ENCODE data around the gene EFNA4. TPM values are rescaled to one million over a fixed set of nuclear protein-coding genes. Genes with fewer than 3 reads are reported as not detected.

Gene EFNA4
- total and polyA plus RNA-seq, 2 of the 8 experiments (the other 6 are each of a cell fraction or from before 2014, with no cell fraction given), result 21.9 to 23.9 TPM

GRCh38 chr1:155052439-155053395, 10.8 kb upstream of the EFNA4 start:
- WGBS, 2 experiments (ENCODE audit: extremely low coverage in 1 of 2, insufficient coverage in 1 of 2, insufficient read length in 1 of 2, insufficient replicate concordance in 2 of 2, low coverage in 1 of 2, low lambda C conversion rate in 2 of 2, missing lambda C conversion rate in 1 of 2), result 76% methylated on average over 12 of the region's 12 CpGs; no CpG with 5 or more reads in 1 of the 2 experiments
- no peak overlapping the region for H2BK5ac ChIP-seq (ENCODE audit: low read depth, low read length)
- DNase-seq (ENCODE audit: low read depth in 1 of 2, low spot score in 2 of 2) (no peak), FAIRE-seq (no peak)
- H3K4me3 ChIP-seq (ENCODE audit: extremely low read depth in 1 of 4, insufficient read depth in 2 of 4, low read depth in 3 of 4, low read length in 4 of 4), result peak overlapping the region; percentile 32 to 76 (median 55); a peak in 5 of 8 replicates
- H3K9ac ChIP-seq (replicated peaks in 1 of 4; ENCODE audit: extremely low read depth in 1 of 4, low read depth in 3 of 4, low read length in 3 of 4), result no peak overlapping the region
- H2AFZ ChIP-seq (ENCODE audit: low read length), result no peak overlapping the region
- no peak overlapping the region for H2AK5ac ChIP-seq (ENCODE audit: low read depth, low read length)
- H3K14ac ChIP-seq (ENCODE audit: insufficient read length), result no peak overlapping the region
- POLR2A ChIA-PET (ENCODE audit: partially characterized antibody), result interaction anchor here (0.9 to 2.6 kb wide), 7 partner anchors 8 to 97 kb away, joined by 3 to 7 read pairs (median 3); partner anchors contain the start of genes PBXIP1 and PYGO2
- H3K18ac ChIP-seq (ENCODE audit: extremely low read depth, low read length), result no peak overlapping the region
- no peak overlapping the region for H3K4ac ChIP-seq (replicated peaks; ENCODE audit: insufficient read length, low read depth, low read length)
- H3K23me2 ChIP-seq (ENCODE audit: low read depth, low read length), result peaks cover 16% of the 10 kb centered on the region
- no peak overlapping the region for H4K5ac ChIP-seq (ENCODE audit: insufficient read length, low read depth, low read length)
- no peak overlapping the region for H2BK120ac ChIP-seq (replicated peaks; ENCODE audit: low read depth, low read length)
- no peaks in the 10 kb centered on the region for H3K9me3 ChIP-seq (ENCODE audit: insufficient read depth in 2 of 2, low read depth in 1 of 2, low read length in 1 of 2)
- no peak overlapping the region for H4K8ac ChIP-seq (ENCODE audit: extremely low read depth, insufficient read depth, low read length)
- TF ChIP-seq, protein P1, sequence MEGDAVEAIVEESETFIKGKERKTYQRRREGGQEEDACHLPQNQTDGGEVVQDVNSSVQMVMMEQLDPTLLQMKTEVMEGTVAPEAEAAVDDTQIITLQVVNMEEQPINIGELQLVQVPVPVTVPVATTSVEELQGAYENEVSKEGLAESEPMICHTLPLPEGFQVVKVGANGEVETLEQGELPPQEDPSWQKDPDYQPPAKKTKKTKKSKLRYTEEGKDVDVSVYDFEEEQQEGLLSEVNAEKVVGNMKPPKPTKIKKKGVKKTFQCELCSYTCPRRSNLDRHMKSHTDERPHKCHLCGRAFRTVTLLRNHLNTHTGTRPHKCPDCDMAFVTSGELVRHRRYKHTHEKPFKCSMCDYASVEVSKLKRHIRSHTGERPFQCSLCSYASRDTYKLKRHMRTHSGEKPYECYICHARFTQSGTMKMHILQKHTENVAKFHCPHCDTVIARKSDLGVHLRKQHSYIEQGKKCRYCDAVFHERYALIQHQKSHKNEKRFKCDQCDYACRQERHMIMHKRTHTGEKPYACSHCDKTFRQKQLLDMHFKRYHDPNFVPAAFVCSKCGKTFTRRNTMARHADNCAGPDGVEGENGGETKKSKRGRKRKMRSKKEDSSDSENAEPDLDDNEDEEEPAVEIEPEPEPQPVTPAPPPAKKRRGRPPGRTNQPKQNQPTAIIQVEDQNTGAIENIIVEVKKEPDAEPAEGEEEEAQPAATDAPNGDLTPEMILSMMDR (IDR thresholded peaks at IDR 0.05; ENCODE audit: control extremely low read depth in 1 of 3, insufficient read depth in 1 of 3, low read depth in 1 of 3, low read length in 3 of 3), result peak in 2 of 3 experiments; percentile 44 to 49; a peak in 3 of 4 replicates
- TF ChIP-seq CHD1 (IDR thresholded peaks at IDR 0.05; ENCODE audit: low read depth, low read length) (no peak), RAD21 (IDR thresholded peaks at IDR 0.05 in 1 of 2, conservative IDR thresholded peaks at IDR 0.05 in 1 of 2; ENCODE audit: low read depth in 2 of 2, low read length in 2 of 2) (peak in 1 of 2 experiments; percentile 15; a peak in 1 of 4 replicates)
- H3K27me3 ChIP-seq (replicated peaks in 1 of 4; ENCODE audit: control insufficient read depth in 3 of 4, extremely low read depth in 1 of 4, insufficient read depth in 3 of 4, low read length in 3 of 4), result peaks cover 0 to 18% (median 12%) of the 10 kb centered on the region in 4 experiments; a peak in 5 of 7 replicates
- no peak overlapping the region for H2BK20ac ChIP-seq (ENCODE audit: low read length)
- peak overlapping the region; percentile 42 to 96; a peak in 3 of 4 replicates for H3K4me2 ChIP-seq (ENCODE audit: insufficient read depth in 1 of 2, low read depth in 2 of 2, low read length in 2 of 2)
- no peak overlapping the region for H2BK15ac ChIP-seq (ENCODE audit: low read length)
- no peak overlapping the region for H2BK12ac ChIP-seq (ENCODE audit: low read depth, low read length)
- no peak overlapping the region for H3K27ac ChIP-seq (ENCODE audit: low read depth, low read length)
- H4K91ac ChIP-seq (replicated peaks; ENCODE audit: insufficient read length, low read length), result no peak overlapping the region
- H3K4me1 ChIP-seq (replicated peaks in 1 of 4; ENCODE audit: control insufficient read depth in 3 of 4, insufficient read depth in 4 of 4, low read length in 3 of 4), result peaks cover 4 to 24% (median 10%) of the 10 kb centered on the region in 4 experiments; a peak in 6 of 7 replicates
- H4K20me1 ChIP-seq (replicated peaks in 1 of 2; ENCODE audit: control insufficient read depth in 1 of 2, insufficient read depth in 2 of 2, low read length in 2 of 2), result peaks cover 2 to 7% of the 10 kb centered on the region in 2 experiments
- CTCF ChIA-PET (ENCODE audit: partially characterized antibody), result interaction anchor here (0.9 to 33.9 kb wide), 10 partner anchors 0 to 140 kb away, joined by 3 to 907 read pairs (median 9); partner anchors contain the start of genes ADAM15, EFNA3, EFNA4 and SHC1
- H3K79me2 ChIP-seq (ENCODE audit: control insufficient read depth in 1 of 2, insufficient read depth in 2 of 2, low read length in 2 of 2), result no peaks in the 10 kb centered on the region
- no peak overlapping the region for H3K56ac ChIP-seq (replicated peaks; ENCODE audit: insufficient read length, low read depth, low read length)
- H3K36me3 ChIP-seq (ENCODE audit: control insufficient read depth in 2 of 4, insufficient read depth in 4 of 4, low read length in 3 of 4), result peaks cover 0 to 3% (median 0%) of the 10 kb centered on the region in 4 experiments; a peak in 1 of 8 replicates
- no peak overlapping the region for H3K23ac ChIP-seq (ENCODE audit: insufficient read length)
- H3K79me1 ChIP-seq (ENCODE audit: low read depth, low read length), result no peaks in the 10 kb centered on the region

All from H1 (cell line).